A673 (cell line): ENCODE data around the gene CLSTN3.

Experiments used
- EZH2 ChIP-seq: fragments of 200-600 bp; sonication (generic); IDR thresholded peaks from 2 replicates; pipeline ENCODE4 v1.6.1; 2017; ENCODE audit warnings: borderline replicate concordance, low read depth, mild to moderate bottlenecking, mixed read lengths, antibody characterized with exemption, low read length; ENCODE audit not compliant: poor library complexity, severe bottlenecking
- TF ChIP-seq, protein P1 (sequence below): fragments of 300-800, 200-600 bp; sonication (generic); conservative IDR thresholded peaks from 2 replicates; pipeline ENCODE4 v1.5.1; 2017; ENCODE audit warnings: low read depth, mild to moderate bottlenecking, antibody characterized with exemption, low read length, moderate library complexity, mixed read lengths

DNA sequence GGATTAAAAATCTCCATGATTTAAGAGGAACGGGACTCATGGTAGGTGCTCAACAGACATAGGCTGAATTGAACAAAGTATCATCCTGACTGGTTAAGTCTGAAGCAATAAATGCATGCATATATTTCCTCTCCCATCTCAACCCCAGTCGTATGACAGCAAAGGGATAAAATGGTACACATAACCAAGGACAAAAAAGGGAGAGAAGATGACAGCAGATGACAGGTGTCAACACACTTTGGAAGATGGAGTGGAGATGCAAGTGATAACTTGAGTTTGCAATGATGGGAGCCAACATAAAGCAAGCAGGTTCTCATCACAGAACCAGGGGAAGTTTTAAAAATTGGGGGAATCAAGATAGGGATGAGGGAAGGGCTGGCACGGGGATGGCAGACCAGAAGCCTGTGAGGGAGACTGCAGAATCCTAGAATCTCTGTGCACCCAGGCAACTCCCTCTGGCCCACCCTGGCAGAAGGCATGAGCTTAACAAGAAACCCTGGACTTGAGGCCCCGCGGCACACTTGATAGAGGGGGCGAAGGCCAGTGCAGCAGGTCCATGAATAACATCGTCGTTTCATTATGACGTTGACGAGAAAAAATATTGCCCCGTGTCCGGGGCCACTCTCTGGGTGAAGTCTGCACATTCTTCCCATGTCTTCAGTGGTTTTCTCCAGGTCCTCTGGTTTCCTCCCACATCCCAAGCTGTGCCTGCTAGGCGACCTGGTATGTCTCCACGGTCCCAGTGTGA lies 26.2 kb upstream of the CLSTN3 start:
- TF ChIP-seq, protein P1, sequence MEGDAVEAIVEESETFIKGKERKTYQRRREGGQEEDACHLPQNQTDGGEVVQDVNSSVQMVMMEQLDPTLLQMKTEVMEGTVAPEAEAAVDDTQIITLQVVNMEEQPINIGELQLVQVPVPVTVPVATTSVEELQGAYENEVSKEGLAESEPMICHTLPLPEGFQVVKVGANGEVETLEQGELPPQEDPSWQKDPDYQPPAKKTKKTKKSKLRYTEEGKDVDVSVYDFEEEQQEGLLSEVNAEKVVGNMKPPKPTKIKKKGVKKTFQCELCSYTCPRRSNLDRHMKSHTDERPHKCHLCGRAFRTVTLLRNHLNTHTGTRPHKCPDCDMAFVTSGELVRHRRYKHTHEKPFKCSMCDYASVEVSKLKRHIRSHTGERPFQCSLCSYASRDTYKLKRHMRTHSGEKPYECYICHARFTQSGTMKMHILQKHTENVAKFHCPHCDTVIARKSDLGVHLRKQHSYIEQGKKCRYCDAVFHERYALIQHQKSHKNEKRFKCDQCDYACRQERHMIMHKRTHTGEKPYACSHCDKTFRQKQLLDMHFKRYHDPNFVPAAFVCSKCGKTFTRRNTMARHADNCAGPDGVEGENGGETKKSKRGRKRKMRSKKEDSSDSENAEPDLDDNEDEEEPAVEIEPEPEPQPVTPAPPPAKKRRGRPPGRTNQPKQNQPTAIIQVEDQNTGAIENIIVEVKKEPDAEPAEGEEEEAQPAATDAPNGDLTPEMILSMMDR, result no peak
- no peak for TF ChIP-seq EZH2
